IMR-90 (cell line): Measurements from ENCODE around the gene PDGFC. TPM values are rescaled to one million over a fixed set of nuclear protein-coding genes. Genes with fewer than 3 reads are reported as not detected.
A peak's percentile ranks its signal among the peaks of the same experiment; 100 is the strongest.

Experiments
- ATAC-seq: fragments of 200-7000 bp; cut with Tn5 transposase; 2 replicates; pipeline ENCODE4 v1.9.1; 2020; ENCODE audit warnings: low read depth, mild to moderate bottlenecking, moderate library complexity
- BruUV-seq: library from RNA; stranded (reverse); fragments of 400-500 nt; replicated peaks from 2 replicates; lab custom pipeline; 2021; lab: Mats Ljungman, UMichigan
- CTCF ChIA-PET: fragments of 300-600 bp; formaldehyde crosslinking; extraction: SDS; loops from one replicate; lab custom pipeline; 2021; ENCODE audit warnings: antibody characterized with exemption; lab: Yijun Ruan, JAX
- POLR2A ChIA-PET: fragments of 300-600 bp; sonication (Branson Sonifier 250); formaldehyde crosslinking; loops from one replicate; lab custom pipeline; 2022; ENCODE audit warnings: antibody characterized with exemption; ENCODE audit not compliant: unreplicated experiment; lab: Charles Lee
- DNase-seq: peaks from one replicate; pipeline ENCODE4 v3.0.0; 2013
- H2AFZ ChIP-seq: replicated peaks from 2 replicates; pipeline ENCODE3; 2013; ENCODE audit warnings: low read length, mild to moderate bottlenecking; ENCODE audit not compliant: poor library complexity
- H2AK5ac ChIP-seq: 2 replicates; pipeline ENCODE4 v1.6.1; 2013; ENCODE audit warnings: low read depth, low read length, inconsistent platforms
- H2AK9ac ChIP-seq: replicated peaks from 2 replicates; pipeline ENCODE3; 2013; ENCODE audit warnings: mild to moderate bottlenecking, low read depth, low read length, moderate library complexity; ENCODE audit not compliant: poor library complexity
- H2BK120ac ChIP-seq: 2 replicates; pipeline ENCODE4 v1.6.1; 2013; ENCODE audit warnings: low read depth, low read length, inconsistent platforms
- H2BK15ac ChIP-seq: 3 replicates; pipeline ENCODE4 v1.6.1; 2013; ENCODE audit warnings: low read depth, low read length, inconsistent platforms
- H2BK20ac ChIP-seq: 2 replicates; pipeline ENCODE4 v1.6.1; 2013; ENCODE audit warnings: low read depth, mild to moderate bottlenecking, inconsistent platforms, low read length, moderate library complexity
- H2BK5ac ChIP-seq: 2 replicates; pipeline ENCODE4 v1.6.1; 2013; ENCODE audit warnings: mild to moderate bottlenecking, low read depth, low read length, inconsistent platforms; ENCODE audit not compliant: poor library complexity, severe bottlenecking
- H3K14ac ChIP-seq: replicated peaks from 2 replicates; pipeline ENCODE4 v1.6.1; 2013; ENCODE audit warnings: low read depth, low read length, inconsistent platforms
- H3K18ac ChIP-seq: 2 replicates; pipeline ENCODE4 v1.6.1; 2013; ENCODE audit warnings: low read depth, low read length, control low read depth
- H3K23ac ChIP-seq: 2 replicates; pipeline ENCODE4 v1.6.1; 2013; ENCODE audit warnings: low read depth, low read length, inconsistent platforms
- H3K27ac ChIP-seq: 2 replicates; pipeline ENCODE4 v1.5.1; 2013; ENCODE audit warnings: mild to moderate bottlenecking, control low read depth, low read length; ENCODE audit not compliant: insufficient read depth
- H3K27me3 ChIP-seq: 2 replicates; pipeline ENCODE4 v1.6.1; 2013; ENCODE audit warnings: low read length; ENCODE audit not compliant: control insufficient read depth, insufficient read depth
- H3K36me3 ChIP-seq: 2 replicates; pipeline ENCODE4 v1.6.1; 2013; ENCODE audit warnings: low read length, mixed read lengths; ENCODE audit not compliant: control insufficient read depth, insufficient read depth
- H3K4ac ChIP-seq: 2 replicates; pipeline ENCODE4 v1.6.1; 2013; ENCODE audit warnings: low read depth, low read length, inconsistent platforms
- H3K4me1 ChIP-seq: 2 replicates; pipeline ENCODE4 v1.6.1; 2013; ENCODE audit warnings: low read length, mixed read lengths; ENCODE audit not compliant: control insufficient read depth, insufficient read depth
- H3K4me2 ChIP-seq: 2 replicates; pipeline ENCODE4 v1.6.1; 2013; ENCODE audit warnings: low read depth, mild to moderate bottlenecking, control low read depth, low read length, moderate library complexity
- H3K4me3 ChIP-seq: 2 replicates; pipeline ENCODE4 v1.5.1; 2013; ENCODE audit warnings: low read depth, mild to moderate bottlenecking, control low read depth, low read length, moderate library complexity; ENCODE audit not compliant: insufficient read depth
- H3K56ac ChIP-seq: 2 replicates; pipeline ENCODE4 v1.6.1; 2013; ENCODE audit warnings: low read length, inconsistent platforms; ENCODE audit not compliant: insufficient read depth; ENCODE audit errors: extremely low read depth
- H3K79me1 ChIP-seq, 2 experiments: 2 replicates each; pipeline ENCODE4 v1.6.1; 2013; ENCODE audit warnings: low read length in 2 of 2, inconsistent platforms in 1 of 2, low read depth in 1 of 2
- H3K9ac ChIP-seq: 2 replicates; pipeline ENCODE4 v1.6.1; 2013; ENCODE audit warnings: low read depth, low read length, control low read depth
- H3K9me1 ChIP-seq: 2 replicates; pipeline ENCODE4 v1.6.1; 2013; ENCODE audit warnings: low read length, inconsistent platforms; ENCODE audit not compliant: insufficient read depth
- H3K9me3 ChIP-seq: 2 replicates; pipeline ENCODE4 v1.6.1; 2013; ENCODE audit warnings: low read length; ENCODE audit not compliant: control insufficient read depth, insufficient read depth
- H4K20me1 ChIP-seq: 2 replicates; pipeline ENCODE4 v1.6.1; 2013; ENCODE audit warnings: low read length, inconsistent platforms; ENCODE audit not compliant: insufficient read depth
- H4K5ac ChIP-seq: 2 replicates; pipeline ENCODE4 v1.6.1; 2013; ENCODE audit warnings: mild to moderate bottlenecking, low read depth, low read length, control low read depth
- H4K8ac ChIP-seq, 2 experiments: 2 replicates each; pipeline ENCODE4 v1.6.1; 2013; ENCODE audit warnings: low read depth in 2 of 2, low read length in 2 of 2, control low read depth in 1 of 2, inconsistent platforms in 1 of 2
- H4K91ac ChIP-seq: 2 replicates; pipeline ENCODE4 v1.6.1; 2013; ENCODE audit warnings: low read depth, low read length, inconsistent platforms; ENCODE audit not compliant: insufficient read depth
- BHLHE40 ChIP-seq: fragments of 150-350 bp; IDR thresholded peaks from 2 replicates; pipeline ENCODE4 v1.6.1; 2016; ENCODE audit warnings: mild to moderate bottlenecking, low read depth, low read length
- CEBPB ChIP-seq: IDR thresholded peaks from 2 replicates; pipeline ENCODE4 v1.6.1; 2012; ENCODE audit warnings: low read depth, low read length, improper control_type of control experiment
- CHD1 ChIP-seq: IDR thresholded peaks from 2 replicates; pipeline ENCODE4 v1.6.1; 2012; ENCODE audit warnings: low read depth, low read length, improper control_type of control experiment
- CTCF ChIP-seq: conservative IDR thresholded peaks from 2 replicates; pipeline ENCODE4 v1.5.1; 2012; ENCODE audit warnings: mild to moderate bottlenecking, low read depth, low read length, improper control_type of control experiment
- FOS ChIP-seq: fragments of 150-350 bp; IDR thresholded peaks from 2 replicates; pipeline ENCODE4 v1.6.1; 2016; ENCODE audit warnings: low read depth, low read length
- MAFK ChIP-seq: IDR thresholded peaks from 2 replicates; pipeline ENCODE4 v1.6.1; 2012; ENCODE audit warnings: low read depth, low read length, improper control_type of control experiment
- MXI1 ChIP-seq: IDR thresholded peaks from 2 replicates; pipeline ENCODE4 v1.6.1; 2012; ENCODE audit warnings: low read depth, mild to moderate bottlenecking, low read length, moderate library complexity, borderline replicate concordance
- RAD21 ChIP-seq: IDR thresholded peaks from 2 replicates; pipeline ENCODE4 v1.6.1; 2012; ENCODE audit warnings: low read length, improper control_type of control experiment
- RCOR1 ChIP-seq: IDR thresholded peaks from 2 replicates; pipeline ENCODE4 v1.6.1; 2012; ENCODE audit warnings: mild to moderate bottlenecking, low read length, improper control_type of control experiment; ENCODE audit not compliant: insufficient replicate concordance
- RFX5 ChIP-seq: IDR thresholded peaks from 2 replicates; pipeline ENCODE4 v1.8.0; 2012; ENCODE audit warnings: low read depth, mild to moderate bottlenecking, low read length, moderate library complexity
- SMC3 ChIP-seq: fragments of 150-350 bp; IDR thresholded peaks from 2 replicates; pipeline ENCODE4 v1.6.1; 2016; ENCODE audit warnings: low read depth, mild to moderate bottlenecking, antibody characterized with exemption, low read length, moderate library complexity
- USF2 ChIP-seq: fragments of 150-350 bp; IDR thresholded peaks from 2 replicates; pipeline ENCODE4 v1.6.1; 2017; ENCODE audit warnings: mild to moderate bottlenecking, antibody characterized with exemption, low read length, low read depth
- WGBS, 2 experiments: methylation state at CpG; one replicate each; pipeline versions ENCODE4 v1.1.5 to v1.1.7; 2013; ENCODE audit warnings: missing lambda C conversion rate in 2 of 2; ENCODE audit not compliant: insufficient read length in 1 of 2; ENCODE audit errors: extremely low coverage in 2 of 2; 5-methylcytosine and 5-hydroxymethylcytosine counted together
- dilution Hi-C: fragments of 300-500 bp; cut with HindIII; formaldehyde crosslinking; loops from one replicate; pipeline ENCODE4 v1.14.3; 2018; ENCODE audit warnings: low sequenced_read_pairs; ENCODE audit not compliant: unreplicated experiment
- in situ Hi-C: fragments of 300-500 bp; cut with MboI; formaldehyde crosslinking; loops from 3 replicates; pipeline ENCODE4 v1.14.3; 2019; ENCODE audit warnings: low sequenced_read_pairs, inconsistent platforms, mixed read lengths
- intact Hi-C: fragments of 100-400 bp; cut with micrococcal nuclease; formaldehyde crosslinking; loops from 2 replicates; pipeline ENCODE4 v1.10.0; 2022
- polyA plus RNA-seq, 3 experiments: library from polyadenylated mRNA; depleted of rRNA; stranded (reverse); fragments of >200 nt; gene quantifications; 2 replicates each; pipeline ENCODE4 v1.2.3, GENCODE V29; 2012; ENCODE audit warnings: low replicate concordance in 1 of 3
- total RNA-seq: library from RNA; depleted of rRNA; stranded (reverse); fragments of >200 nt; gene quantifications from 2 replicates; pipeline ENCODE4 v1.2.3, GENCODE V29; 2012
- TF ChIP-seq, protein P1 (sequence below): fragments of 150-350 bp; IDR thresholded peaks from 2 replicates; pipeline ENCODE4 v1.6.1; 2016; ENCODE audit warnings: low read depth, mild to moderate bottlenecking, low read length, moderate library complexity, borderline replicate concordance

PDGFC gene
- total and polyA plus RNA-seq, 2 of the 4 experiments (the other 2 are of a cell fraction) = 19.8 to 90.7 TPM

DNA sequence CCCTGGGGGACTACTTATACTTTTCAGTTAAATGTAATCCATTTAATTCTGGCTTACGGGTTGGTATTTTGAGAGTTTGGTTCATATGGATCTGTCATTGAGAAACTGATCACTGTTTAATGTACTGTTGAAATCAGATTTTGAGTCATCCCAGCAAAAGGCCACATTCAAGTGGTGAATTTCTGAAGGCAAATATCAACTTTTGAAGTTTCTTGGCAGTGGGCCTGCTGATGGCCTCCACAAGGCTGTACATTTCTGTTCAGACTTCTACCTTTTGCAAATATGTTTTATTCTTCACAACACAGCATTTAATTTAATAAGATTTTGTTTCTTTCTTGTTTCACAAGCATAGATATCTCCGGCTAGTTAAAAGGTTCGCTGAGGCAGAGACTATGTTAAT lies 138.7 kb downstream of the PDGFC start:
- no peak overlapping the region for H2AFZ ChIP-seq
- CTCF ChIA-PET = no interaction called here
- H3K18ac ChIP-seq = no peak overlapping the region
- H4K91ac ChIP-seq = no peak overlapping the region
- no peak overlapping the region for H2BK20ac ChIP-seq
- no peaks in the 10 kb centered on the region for H3K9me3 ChIP-seq
- no peak overlapping the region for H3K9ac ChIP-seq
- no peak overlapping the region for H3K56ac ChIP-seq
- DNase-seq (peak; percentile 45), ATAC-seq (no peak)
- dilution Hi-C loops (no loop called here), intact Hi-C loops (no loop called here), in situ Hi-C loops (no loop called here)
- no peaks in the 10 kb centered on the region for H3K27me3 ChIP-seq
- no peak overlapping the region for H3K4me2 ChIP-seq
- H3K9me1 ChIP-seq = no peaks in the 10 kb centered on the region
- H2BK15ac ChIP-seq = no peak overlapping the region
- no peak overlapping the region for H2BK120ac ChIP-seq
- no peaks in the 10 kb centered on the region for H3K36me3 ChIP-seq
- H2AK9ac ChIP-seq = no peak overlapping the region
- H4K20me1 ChIP-seq = no peaks in the 10 kb centered on the region
- no peak overlapping the region for H3K4ac ChIP-seq
- H4K8ac ChIP-seq = no peak overlapping the region
- H3K23ac ChIP-seq = no peak overlapping the region
- BruUV-seq = no TSS peak
- TF ChIP-seq MAFK (no peak), USF2 (no peak), BHLHE40 (no peak), RFX5 (no peak), RAD21 (no peak), CEBPB (no peak), MXI1 (no peak), FOS (no peak), CTCF (no peak), SMC3 (no peak), RCOR1 (no peak), CHD1 (no peak)
- TF ChIP-seq, protein P1, sequence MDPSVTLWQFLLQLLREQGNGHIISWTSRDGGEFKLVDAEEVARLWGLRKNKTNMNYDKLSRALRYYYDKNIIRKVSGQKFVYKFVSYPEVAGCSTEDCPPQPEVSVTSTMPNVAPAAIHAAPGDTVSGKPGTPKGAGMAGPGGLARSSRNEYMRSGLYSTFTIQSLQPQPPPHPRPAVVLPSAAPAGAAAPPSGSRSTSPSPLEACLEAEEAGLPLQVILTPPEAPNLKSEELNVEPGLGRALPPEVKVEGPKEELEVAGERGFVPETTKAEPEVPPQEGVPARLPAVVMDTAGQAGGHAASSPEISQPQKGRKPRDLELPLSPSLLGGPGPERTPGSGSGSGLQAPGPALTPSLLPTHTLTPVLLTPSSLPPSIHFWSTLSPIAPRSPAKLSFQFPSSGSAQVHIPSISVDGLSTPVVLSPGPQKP = no peak
- POLR2A ChIA-PET = no interaction called here
- no peak overlapping the region for H3K27ac ChIP-seq
- H2AK5ac ChIP-seq = no peak overlapping the region
- peaks cover under 1 to 16% of the 10 kb centered on the region in 2 experiments; a peak in 3 of 4 replicates for H3K79me1 ChIP-seq
- H3K14ac ChIP-seq = no peak overlapping the region
- no peak overlapping the region for H2BK5ac ChIP-seq
- no peak overlapping the region for H4K5ac ChIP-seq
- H3K4me3 ChIP-seq = no peak overlapping the region
- WGBS, 2 experiments = no CpG with 5 or more reads among the region's 3 CpGs
- peaks cover 2% of the 10 kb centered on the region; the same call in 1 of the 2 replicates for H3K4me1 ChIP-seq
